Activated T-helper 1 cell treated with anti-CD3 and anti-CD28 coated beads, Interleukin-2, amount 50 U/mL, for 16 hours (primary cell): ENCODE measurements around the gene RAB29.
A peak's percentile ranks its signal among the peaks of the same experiment; 100 is the strongest.

Experiments
- DNase-seq, 2 donors: peaks; one replicate each; pipeline ENCODE4 v3.0.0-alpha.2; 2020; ENCODE audit warnings: low read depth in 1 of 2, low spot score in 1 of 2

RAB29 gene

DNA sequence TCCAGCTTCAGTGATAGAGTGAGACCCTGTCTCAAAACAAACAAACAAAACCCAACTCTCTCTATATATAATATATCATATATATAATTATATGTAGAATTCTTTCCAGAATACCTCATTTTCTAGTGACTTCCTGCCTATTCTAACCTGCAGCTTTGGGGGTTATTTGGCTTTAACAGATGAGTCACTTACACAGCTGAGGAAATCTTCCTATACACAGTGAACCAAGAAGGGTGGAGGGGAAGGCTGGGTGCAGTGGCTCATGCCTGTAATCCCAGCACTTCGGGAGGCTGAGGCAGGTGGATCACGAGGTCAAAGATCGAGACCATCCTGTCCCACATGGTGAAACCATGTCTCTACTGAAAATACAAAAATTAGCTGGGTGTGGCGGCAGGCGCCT lies 9.2 kb downstream of the RAB29 start:
- DNase-seq: no peak

DNA sequence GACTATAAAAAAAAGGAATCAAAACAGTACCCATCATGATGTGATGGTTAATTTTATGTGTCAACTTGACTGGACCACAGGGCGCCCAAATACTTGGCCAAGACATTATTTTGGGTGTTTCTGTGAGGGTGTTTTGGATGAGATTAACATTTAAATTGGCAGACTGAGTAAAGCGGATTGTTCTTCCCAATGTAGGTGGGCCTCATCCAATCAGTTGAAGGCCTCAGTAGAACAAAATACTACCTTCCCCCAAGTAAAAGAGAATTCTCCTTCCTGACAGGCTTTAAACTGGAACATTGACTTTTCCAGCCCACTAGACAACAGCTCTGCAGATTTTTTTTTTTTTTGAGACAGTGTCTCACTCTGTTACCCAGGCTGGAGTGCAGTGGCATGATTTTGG lies 10.7 kb downstream of the RAB29 start:
- no peak for DNase-seq

DNA sequence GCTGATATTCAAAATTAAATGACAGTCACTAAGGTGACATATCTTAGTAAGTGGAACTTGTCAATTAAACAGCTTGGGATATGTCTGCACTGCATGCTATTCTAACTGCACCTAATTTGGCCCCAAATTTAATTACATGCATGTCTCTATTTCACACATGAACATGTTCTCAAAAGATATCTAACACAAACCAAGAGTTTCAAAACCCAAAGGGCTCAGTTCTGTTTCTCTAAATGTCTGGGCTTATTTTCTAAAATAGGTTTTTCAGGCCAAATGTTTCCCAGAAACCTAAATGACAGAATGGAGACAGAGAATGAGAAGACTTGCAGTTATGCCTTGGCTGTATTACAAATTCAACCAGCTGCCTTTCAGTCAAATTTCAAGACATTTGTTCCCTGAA lies 11.3 kb downstream of the RAB29 start:
- no peak for DNase-seq

DNA sequence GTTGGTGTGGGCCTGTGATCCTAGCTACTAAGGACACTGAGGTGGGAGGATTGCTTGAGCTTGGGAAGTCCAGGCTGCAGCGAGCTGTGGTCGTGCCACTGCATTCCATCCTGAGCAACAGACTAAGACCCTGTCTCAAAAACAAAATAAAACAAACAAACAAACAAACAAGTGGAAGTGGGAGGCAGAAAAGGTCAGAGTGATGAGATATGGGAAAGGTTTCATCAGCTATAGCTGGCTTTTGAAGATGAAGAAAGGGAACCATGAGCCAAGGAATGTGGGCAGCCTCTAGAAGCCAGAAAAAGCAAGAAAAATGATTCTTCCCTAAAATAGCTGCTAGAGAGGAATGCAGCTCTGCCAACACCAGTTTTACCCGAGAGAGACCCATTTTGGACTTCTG lies 14.7 kb downstream of the RAB29 start:
- no peak for DNase-seq

DNA sequence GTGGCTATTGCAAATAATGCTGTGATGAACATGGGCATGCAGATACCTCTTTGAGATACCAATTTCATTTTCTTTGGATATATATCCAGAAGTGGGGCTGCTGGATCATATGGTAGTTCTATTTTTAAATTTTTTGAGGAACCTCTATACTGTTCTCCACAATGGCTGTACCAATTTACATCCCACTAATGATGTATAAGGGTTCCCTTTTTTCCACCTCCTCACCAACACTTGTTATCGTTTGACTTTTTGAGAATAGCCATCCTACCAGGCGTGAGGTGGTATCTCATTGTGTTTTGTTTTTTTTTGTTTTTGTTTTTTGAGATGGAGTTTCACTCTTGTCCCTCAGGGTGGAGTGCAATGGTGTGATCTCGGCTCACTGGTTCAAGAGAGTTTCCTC lies 18.7 kb downstream of the RAB29 start:
- no peak for DNase-seq

DNA sequence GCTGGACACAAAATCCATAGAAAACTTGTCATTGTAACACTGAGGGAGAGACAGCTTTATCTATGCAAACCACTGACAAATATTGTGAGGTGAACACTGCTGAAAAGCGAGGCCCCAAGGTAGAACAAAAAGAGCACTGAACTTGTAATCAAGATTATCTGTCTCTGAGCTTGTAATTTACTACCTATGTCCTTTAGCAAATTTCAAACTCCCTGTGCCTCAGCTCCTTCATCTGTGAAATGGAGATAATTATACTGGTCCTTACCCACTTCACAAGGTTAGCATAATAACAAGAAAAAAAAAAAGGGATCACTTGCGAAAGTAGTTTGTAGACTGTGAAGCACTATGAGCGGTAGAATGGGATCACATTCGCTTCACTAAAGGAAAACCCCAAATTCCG lies 20.4 kb downstream of the RAB29 start:
- no peak for DNase-seq

DNA sequence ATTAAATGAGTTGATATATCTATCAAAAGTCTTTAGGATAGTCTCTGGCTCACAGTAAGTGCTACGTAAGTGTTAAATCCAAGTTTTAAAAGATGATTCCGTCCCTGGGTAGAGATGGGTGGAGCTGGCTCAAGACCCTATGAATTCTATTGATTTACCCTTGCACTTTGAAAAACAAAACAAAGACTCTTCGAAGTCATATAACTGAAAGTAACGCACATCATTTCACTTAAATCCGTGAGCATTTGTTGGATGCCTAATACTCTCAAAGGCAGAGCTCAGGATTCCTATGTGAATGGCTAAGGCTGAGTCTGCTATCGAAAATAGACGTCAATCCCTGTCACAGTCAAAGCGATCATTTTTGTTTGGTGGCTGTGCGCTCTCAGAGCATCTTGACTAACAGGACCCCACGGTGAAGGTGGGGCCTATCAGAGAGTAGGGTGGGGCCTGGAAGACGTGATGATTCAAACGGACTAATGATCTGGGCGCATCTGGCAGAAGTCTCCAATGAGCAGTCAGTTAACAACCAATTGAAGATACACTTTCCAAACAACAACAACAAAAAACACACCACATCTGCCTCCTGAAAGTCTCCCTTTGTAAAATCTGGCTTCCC lies 24.1 kb downstream of the RAB29 start:
- no peak for DNase-seq

DNA sequence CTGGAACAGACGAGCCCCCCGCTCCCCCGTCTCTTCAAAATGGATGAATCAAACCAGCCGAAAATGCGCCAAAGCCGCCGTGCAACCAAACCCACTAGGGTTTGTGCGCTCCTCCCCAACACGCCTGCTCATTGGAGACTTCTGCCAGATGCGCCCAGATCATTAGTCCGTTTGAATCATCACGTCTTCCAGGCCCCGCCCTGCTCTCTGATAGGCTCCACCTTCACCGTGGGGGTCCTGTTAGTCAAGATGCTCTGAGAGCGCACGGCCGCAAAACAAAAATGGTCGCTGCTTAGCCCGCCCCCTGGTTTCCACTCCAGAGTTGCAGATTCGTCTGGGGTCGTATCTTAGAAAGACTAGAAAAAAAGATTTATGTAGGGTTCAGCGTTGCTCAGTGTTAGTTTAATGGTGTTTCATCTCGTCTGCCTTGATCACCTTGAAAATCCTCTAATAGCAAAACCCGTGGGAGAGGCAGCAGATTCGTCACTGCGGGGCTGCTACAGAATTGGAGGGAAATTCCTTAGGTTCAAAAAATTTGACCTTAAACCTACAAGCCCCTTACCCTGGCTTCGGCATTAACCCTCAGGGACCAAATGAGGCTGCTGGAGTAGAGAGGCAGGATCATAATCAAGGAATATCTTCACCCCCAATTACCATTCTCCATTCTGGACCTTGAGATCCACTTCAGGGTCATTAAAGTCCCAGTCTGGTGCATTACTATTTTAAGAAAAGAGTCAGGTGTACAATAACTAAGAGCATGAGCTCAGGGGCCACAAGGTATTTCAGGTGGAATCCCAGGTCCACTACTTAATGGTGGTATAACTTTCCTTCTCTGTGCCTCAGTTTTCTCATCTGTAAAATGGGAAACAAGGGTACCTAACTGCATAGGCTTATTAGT lies 24.9 kb downstream of the RAB29 start, which contains the start of gene NUCKS1:
Gene NUCKS1, minus strand, starts transcription at position 45 of the 898 bp plus-strand sequence. CDS start 209 bp downstream, outside the sequence.
- DNase-seq: peak; percentile 91 to 92

DNA sequence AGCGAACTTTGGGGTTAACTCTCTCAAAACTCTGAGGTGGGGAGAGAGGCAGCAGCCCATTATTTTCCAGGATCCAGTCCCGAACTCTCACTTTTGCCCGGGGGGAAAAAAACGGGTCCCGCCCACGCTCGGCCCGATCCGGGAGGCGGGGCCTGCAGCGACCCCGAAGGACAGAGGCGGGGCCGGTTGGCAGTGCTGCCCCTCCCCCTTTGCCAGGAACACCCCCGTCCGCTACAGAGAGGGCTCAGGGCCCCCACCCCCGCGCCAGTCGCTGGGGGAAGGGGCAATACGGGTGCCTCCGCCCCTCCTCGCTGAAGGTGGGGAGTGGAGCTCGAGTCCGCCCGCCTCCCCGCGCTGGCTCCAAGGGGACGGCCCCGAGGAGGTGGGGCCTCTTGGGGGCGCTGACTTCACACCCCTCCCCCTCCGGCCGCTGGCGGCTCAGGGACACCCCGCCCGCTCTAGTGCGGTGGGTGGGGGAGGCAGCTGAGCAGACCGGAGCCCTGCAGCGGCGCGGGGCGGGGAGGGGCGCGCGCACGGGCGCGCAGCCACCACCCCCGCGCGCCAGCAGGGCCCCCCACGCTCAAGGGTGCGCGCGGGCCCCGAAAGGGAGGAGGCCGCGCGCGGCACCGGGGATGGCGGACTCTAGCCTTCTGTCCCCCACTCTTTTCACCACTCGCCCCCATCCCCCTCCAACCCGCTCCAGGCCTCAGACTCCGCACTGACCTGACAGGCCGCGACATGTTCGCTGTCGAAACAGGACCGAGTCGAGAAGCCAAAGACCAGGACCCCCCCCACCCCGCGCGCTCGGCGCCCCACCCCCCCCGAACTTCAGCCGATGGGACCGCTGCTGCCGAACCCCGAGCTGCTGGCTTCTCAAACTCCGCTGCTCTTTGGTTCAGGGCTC lies 25.8 kb downstream of the RAB29 start:
- peak; percentile 82 to 93 for DNase-seq

DNA sequence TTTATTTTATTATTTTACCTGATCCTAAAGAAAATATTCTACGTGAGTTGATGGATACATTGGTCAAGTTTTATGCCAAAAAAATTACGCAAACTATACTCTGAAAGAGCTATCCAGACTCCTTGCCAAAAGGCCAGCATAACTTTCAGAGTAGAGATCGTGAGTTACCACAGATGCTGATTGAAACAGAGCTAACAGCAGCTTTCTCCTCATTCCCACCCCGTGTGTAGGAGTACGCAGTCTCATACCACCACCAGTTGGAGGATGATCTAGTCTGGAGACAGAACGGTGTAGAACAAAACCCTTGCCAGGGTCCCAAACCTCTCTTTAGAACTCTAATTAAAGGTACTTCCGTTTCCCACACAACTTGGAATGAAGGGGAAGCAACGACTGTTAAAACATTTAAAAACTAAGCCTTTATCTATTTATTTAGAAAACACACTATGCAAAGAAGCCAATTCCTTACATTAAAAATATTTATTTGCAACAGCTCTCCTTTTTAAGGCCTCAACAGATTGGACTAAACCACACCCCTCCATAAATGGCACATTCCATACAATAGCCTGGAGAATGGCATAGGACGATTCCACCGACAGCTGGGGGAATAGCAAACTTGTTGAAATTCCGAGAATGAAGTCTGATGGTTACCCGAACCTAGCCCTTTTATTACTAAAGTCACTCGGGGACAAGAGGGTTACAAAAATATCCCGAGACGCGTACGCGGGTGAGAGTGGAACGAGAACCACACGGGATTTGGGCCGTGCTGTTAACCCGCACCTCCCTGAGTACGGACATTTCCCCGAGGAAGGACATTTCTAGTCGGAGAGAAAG lies 26.7 kb downstream of the RAB29 start:
- DNase-seq: peak in 1 of 2 donors; percentile 8

DNA sequence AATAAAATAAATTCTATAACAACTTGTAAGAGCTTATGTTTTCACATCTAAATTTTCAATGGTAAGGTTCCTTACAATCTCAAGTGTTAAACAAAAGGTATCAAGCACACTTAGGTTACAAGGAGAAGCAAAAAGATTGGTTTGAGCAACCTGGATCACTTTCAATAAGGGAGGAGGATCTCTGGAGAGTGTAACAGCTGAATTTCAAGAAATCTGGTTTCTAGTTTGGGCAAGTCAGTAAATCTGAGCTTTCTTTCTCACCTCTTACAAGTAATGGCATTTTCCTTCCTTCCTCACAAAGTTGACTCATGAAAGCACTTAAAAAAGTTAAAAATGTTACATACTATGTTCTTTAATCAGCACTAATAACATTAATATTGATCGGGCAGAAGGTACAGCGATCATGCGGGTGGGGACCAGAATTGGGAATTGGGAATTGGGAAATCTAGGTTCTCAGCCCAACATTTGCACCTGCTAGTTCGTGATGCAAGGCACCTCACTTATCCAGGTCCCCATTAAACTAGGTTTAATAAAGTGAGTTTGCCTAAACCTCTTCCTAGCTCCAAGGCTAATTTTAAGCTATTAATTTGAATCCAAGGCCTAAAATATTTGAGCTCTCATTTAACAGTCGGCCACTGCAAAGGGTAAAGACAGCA lies 28.4 kb downstream of the RAB29 start:
- DNase-seq: no peak

DNA sequence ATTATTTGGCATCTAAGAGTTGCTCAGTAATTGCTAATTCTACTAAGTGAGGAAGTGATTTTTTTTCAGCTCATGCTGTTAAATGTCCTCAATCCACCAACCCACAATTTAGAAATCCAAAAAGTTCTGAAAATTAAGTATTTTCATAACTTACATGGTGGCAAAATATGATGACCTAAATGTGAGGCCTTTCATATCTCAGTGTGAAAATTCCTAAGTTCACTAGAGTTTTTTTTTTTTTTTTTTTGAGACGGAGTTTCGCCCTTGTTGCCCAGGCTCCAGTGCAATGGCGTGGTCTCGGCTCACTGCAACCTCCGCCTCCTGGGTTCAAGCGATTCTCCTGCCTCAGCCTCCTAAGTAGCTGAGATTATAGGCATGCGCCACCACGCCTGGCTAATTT lies 30.9 kb downstream of the RAB29 start:
- no peak for DNase-seq

DNA sequence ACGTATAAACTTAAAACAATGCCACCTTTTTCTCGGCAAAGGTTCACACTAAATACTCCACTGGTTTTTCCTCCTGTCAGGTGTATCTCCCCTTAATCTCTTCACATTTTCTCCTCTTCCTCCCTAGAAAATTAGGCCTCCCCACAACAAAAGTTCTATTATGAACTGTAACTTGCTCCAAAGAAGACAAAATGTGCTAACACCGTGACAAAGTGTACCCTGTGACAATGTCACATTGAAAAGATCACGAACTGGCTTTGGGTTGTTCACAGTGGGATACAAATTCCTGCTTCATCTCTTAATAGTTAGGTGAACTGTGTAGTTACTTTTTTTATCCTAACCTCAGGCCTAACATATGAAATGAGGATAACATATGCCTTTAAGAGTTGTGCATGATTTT lies 31.3 kb downstream of the RAB29 start:
- no peak for DNase-seq

DNA sequence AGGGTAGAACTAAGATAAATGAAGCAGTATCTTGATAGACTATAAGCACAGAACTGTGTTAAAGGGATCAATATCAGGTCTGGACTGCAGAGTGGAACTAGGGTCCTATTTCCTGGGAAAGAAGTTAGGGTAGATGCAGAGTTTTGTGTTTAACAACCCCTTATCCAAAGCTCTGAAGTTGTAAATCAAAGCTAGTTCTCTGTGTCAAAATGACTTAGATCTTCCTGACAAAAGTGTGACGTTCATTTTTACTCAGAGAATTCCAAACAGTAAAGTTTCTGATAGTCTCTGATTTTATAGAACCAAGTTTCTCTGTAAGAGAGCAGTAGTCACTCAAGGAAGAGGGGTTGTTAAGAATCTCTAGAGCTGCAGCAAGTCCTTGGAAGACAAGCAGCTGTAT lies 33.6 kb downstream of the RAB29 start:
- DNase-seq: no peak

DNA sequence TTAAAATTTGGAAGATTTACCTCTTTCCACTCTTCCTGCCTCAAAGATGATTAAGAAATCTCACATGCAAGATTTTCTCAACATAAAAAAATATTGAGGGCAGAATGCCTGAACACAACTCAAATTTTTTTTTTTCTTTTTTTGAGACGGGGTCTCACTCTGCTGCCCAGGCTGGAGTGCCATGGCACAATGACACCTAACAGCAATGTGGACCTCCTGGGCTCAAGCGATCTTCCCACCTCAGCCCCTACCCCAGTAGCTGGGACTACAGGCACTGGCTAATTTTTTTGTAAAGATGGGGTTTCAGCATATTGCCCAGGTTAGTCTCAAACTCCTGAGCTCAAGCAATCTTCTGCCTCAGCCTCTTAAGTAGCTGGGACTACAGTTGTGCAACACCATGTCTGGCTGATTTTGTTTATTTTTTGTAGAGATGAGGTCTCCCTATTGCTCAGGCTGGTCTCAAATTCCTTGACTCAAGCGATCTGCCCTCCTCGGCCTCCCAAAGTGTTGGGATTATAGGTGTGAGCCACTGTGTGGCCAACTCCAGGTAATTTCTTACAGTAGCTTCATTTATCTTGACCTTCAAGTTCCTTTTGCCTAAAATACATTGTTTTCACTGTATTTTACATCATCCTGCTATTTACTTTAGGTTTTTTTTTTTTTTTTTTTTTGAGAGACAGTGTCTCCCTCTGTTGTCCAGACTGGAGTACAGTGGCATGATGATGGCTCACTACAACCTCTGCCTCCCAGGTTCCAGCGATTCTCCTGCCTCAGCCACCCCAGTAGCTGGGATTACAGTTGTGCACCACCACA lies 35.7 kb downstream of the RAB29 start:
- DNase-seq: no peak

DNA sequence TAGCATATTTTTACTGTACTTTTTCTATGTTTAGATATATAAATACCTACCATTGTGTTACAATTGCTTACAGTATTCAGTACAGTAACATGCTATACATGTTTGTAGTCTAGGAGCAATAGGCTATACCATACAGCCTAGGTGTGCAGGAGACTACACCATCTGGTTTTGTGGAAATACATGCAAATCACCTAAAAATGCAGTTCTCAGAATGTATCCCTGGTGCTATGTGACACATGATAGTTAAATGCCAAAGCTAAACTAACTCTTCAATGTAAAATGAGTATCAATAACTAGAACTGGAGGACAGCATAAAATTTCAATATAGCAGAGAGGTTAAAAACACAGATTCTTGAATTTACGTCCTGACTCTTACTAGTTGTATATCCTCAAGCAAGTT lies 40.1 kb downstream of the RAB29 start:
- no peak for DNase-seq

DNA sequence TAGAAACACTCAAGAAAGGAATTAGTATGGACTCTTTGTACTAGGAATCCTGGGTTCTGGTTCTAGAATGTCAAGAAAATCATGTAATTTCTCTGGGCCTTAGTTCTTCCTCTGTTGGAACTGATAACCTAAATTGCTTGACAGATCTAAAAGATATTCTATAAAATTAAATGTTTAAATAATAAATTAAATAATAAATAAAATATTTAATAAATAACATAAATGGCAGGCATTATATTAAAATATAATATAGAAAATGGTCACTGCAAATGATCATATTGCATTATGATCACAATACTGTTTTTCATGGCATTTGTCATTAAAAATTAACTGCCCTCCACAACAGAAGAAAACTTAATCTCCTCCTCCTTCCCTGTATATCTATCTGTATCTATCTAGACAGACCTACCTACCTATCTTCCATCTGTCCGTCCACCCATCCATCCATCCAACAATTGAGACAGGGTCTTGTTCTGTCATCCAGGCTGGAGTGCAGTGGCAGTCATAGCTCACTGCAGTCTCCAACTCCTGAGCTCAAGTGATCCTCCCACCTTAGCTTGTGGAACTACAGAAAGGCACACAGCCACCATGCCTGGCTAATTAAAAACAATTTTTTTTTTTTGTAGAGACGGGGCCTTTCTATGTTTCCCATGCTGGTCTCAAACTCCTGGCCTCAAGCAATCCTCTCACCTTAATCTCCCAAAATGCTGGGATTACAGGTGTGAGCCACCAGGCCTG lies 41.7 kb downstream of the RAB29 start:
- DNase-seq: no peak

DNA sequence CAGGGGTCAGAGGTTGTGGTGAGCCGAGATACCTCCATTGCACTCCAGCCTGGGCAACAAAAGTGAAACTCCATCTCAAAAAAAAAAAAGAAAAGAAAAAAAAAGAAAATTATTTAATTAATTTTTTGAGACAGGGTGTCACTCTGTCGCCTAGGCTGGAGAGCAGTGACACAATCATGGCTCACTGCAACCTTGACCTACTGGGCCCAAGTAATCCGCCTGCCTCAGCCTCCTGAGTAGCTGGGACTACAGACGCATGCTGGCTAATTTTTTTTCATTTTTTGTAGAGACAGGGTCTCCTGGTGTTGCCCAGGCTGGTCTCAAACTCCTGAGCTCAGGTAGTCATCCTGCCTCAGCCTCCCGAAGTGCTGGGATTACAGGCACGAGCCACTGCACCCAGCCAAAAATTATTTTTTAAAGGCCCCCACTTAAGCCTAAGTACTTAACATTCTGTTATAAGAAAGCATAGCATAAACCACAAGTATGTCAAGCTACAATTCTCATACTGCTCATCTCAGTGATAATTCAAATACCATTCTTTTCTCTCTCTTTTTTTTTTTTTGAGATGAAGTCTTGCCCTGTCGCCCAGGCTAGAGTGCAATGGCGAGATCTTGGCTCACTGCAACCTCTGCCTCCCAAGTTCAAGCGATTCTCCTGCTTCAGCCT lies 45.2 kb downstream of the RAB29 start:
- DNase-seq: no peak
